K562 (cell line): Measurements from ENCODE around the gene ZNF8.

Source experiments
- ATF7 ChIP-seq: fragments of 450-650 bp; IDR thresholded peaks from 2 replicates; pipeline ENCODE4 v1.7.1; 2014; ENCODE audit warnings: mild to moderate bottlenecking, moderate library complexity
- CTCF ChIP-seq, 3 experiments: IDR thresholded peaks in 2 of 3; conservative IDR thresholded peaks in 1 of 3; 2 replicates each; pipeline ENCODE4 v1.5.1; 2011 to 2012; ENCODE audit warnings: low read length in 3 of 3, mild to moderate bottlenecking in 3 of 3, control low read depth in 2 of 3, improper control_type of control experiment in 1 of 3, inconsistent platforms in 1 of 3, low read depth in 1 of 3, mixed read lengths in 1 of 3, moderate library complexity in 1 of 3; ENCODE audit not compliant: insufficient read depth in 2 of 3
- FOXA1 ChIP-seq: fragments of 450-650 bp; IDR thresholded peaks from 2 replicates; pipeline ENCODE4 v1.6.1; 2016; ENCODE audit warnings: mild to moderate bottlenecking, borderline replicate concordance
- MAFF ChIP-seq: IDR thresholded peaks from 2 replicates; pipeline ENCODE4 v1.6.1; 2012; ENCODE audit warnings: low read length, improper control_type of control experiment
- PKNOX1 ChIP-seq: fragments of 450-650 bp; IDR thresholded peaks from 2 replicates; pipeline ENCODE4 v1.6.1; 2016
- RNF2 ChIP-seq: sonication (generic); IDR thresholded peaks from 2 replicates; pipeline ENCODE4 v1.6.1; 2016
- TAF7 ChIP-seq: fragments of 450-650 bp; IDR thresholded peaks from 2 replicates; pipeline ENCODE4 v1.6.1; 2016; ENCODE audit warnings: missing genetic modification characterization, missing compliant biosample characterization
- YY1 ChIP-seq, 3 experiments: IDR thresholded peaks; 2 replicates each; pipeline ENCODE4 v1.6.1; 2011; ENCODE audit warnings: low read length in 2 of 3, mild to moderate bottlenecking in 2 of 3, moderate library complexity in 2 of 3, borderline replicate concordance in 1 of 3, control low read depth in 1 of 3, low read depth in 1 of 3; ENCODE audit not compliant: insufficient read depth in 3 of 3, insufficient replicate concordance in 2 of 3, control insufficient read depth in 1 of 3, insufficient read length in 1 of 3; ENCODE audit errors: extremely low read depth in 1 of 3
- TF ChIP-seq, protein P1 (sequence below), 2 experiments: fragments of 450-650 bp; formaldehyde crosslinking in 1 of 2; IDR thresholded peaks; 2 replicates each; pipeline versions ENCODE4 v1.4.0 to v1.6.1; 2014 to 2020; ENCODE audit warnings: mild to moderate bottlenecking in 2 of 2, borderline replicate concordance in 1 of 2, low read depth in 1 of 2
- TF ChIP-seq, protein P2 (sequence below): sonication (generic); formaldehyde crosslinking; IDR thresholded peaks from 2 replicates; pipeline ENCODE4 v1.9.0; 2022; ENCODE audit warnings: mild to moderate bottlenecking, missing genetic modification reagents

- TF ChIP-seq RNF2 (0 out of 2 replicates have a peak, but pooled peaks have one; percentile 18), CTCF (IDR thresholded peaks at IDR 0.05 in 2 of 3, conservative IDR thresholded peaks at IDR 0.05 in 1 of 3; ENCODE audit: insufficient read depth in 2 of 3, low read depth in 1 of 3, low read length in 3 of 3) (0 out of 6 replicates have a peak, but pooled peaks of 1 of the 3 experiments have one; percentile 6), ATF7 (peak; percentile 57; the same call in 1 of the 2 replicates), PKNOX1 (no peak), TAF7 (tag) (no peak), YY1 (IDR thresholded peaks at IDR 0.05; ENCODE audit: borderline replicate concordance in 1 of 3, control insufficient read depth in 1 of 3, extremely low read depth in 1 of 3, insufficient read depth in 3 of 3, insufficient read length in 1 of 3, insufficient replicate concordance in 2 of 3, low read depth in 1 of 3, low read length in 2 of 3) (no peak), MAFF (no peak), FOXA1 (no peak)
- TF ChIP-seq, protein P1, sequence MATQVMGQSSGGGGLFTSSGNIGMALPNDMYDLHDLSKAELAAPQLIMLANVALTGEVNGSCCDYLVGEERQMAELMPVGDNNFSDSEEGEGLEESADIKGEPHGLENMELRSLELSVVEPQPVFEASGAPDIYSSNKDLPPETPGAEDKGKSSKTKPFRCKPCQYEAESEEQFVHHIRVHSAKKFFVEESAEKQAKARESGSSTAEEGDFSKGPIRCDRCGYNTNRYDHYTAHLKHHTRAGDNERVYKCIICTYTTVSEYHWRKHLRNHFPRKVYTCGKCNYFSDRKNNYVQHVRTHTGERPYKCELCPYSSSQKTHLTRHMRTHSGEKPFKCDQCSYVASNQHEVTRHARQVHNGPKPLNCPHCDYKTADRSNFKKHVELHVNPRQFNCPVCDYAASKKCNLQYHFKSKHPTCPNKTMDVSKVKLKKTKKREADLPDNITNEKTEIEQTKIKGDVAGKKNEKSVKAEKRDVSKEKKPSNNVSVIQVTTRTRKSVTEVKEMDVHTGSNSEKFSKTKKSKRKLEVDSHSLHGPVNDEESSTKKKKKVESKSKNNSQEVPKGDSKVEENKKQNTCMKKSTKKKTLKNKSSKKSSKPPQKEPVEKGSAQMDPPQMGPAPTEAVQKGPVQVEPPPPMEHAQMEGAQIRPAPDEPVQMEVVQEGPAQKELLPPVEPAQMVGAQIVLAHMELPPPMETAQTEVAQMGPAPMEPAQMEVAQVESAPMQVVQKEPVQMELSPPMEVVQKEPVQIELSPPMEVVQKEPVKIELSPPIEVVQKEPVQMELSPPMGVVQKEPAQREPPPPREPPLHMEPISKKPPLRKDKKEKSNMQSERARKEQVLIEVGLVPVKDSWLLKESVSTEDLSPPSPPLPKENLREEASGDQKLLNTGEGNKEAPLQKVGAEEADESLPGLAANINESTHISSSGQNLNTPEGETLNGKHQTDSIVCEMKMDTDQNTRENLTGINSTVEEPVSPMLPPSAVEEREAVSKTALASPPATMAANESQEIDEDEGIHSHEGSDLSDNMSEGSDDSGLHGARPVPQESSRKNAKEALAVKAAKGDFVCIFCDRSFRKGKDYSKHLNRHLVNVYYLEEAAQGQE (IDR thresholded peaks at IDR 0.05; ENCODE audit: borderline replicate concordance): no peak
- TF ChIP-seq, protein P1 (CRISPR knock-in tag; IDR thresholded peaks at IDR 0.05; ENCODE audit: low read depth): no peak
- TF ChIP-seq, protein P2, sequence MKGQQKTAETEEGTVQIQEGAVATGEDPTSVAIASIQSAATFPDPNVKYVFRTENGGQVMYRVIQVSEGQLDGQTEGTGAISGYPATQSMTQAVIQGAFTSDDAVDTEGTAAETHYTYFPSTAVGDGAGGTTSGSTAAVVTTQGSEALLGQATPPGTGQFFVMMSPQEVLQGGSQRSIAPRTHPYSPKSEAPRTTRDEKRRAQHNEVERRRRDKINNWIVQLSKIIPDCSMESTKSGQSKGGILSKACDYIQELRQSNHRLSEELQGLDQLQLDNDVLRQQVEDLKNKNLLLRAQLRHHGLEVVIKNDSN (CRISPR knock-in tag): no peak
Observed at GRCh38 chr19:58346961-58347929, 68.5 kb downstream of the ZNF8 start.
